ENCODE measurements around the gene GPX3.

GPX3 gene

DNA sequence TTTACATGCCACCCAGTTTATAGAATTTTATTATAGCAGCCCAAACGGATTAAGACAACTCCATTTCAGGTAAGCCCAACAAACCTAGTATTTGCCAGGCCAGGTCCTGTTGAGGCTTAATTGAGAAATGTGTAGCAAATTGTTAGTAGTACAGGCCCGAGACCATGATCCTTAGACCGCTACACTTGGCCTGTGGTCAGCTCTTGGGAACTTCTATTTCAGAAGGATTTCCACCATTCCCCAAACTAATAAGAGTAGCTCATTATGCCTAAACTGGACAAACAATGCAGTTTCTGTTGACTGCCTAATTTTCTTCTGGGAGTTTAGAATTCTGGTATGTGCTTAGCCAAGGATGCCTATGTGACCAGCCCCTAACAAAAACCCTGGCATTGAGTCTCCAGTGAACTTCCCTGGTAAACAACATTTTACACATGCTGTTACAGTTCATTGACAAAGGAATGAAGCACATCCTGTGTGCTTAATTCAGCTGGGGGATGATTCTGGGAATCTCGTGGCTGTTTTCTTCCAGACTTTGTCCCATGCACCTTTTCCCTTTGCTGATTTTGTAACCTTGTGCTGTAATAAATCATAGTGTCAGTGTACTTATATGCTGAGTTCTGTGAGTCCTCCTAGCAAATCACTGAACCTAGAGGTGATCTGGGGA, 5.6 kb upstream of the GPX3 start:
- Histone ChIP-seq H3K4me3 (replicated peaks; ENCODE audit: low read depth, low read length) (no peak overlapping the region), H3K27me3 (replicated peaks; ENCODE audit: control insufficient read depth, insufficient read depth, low read length) (no peaks in the 10 kb centered on the region), H3K36me3 (ENCODE audit: control insufficient read depth, insufficient read depth, low read length) (no peaks in the 10 kb centered on the region)
- no peak for DNase-seq (ENCODE audit: extremely low read depth, insufficient read length)
- TF ChIP-seq, protein P1, sequence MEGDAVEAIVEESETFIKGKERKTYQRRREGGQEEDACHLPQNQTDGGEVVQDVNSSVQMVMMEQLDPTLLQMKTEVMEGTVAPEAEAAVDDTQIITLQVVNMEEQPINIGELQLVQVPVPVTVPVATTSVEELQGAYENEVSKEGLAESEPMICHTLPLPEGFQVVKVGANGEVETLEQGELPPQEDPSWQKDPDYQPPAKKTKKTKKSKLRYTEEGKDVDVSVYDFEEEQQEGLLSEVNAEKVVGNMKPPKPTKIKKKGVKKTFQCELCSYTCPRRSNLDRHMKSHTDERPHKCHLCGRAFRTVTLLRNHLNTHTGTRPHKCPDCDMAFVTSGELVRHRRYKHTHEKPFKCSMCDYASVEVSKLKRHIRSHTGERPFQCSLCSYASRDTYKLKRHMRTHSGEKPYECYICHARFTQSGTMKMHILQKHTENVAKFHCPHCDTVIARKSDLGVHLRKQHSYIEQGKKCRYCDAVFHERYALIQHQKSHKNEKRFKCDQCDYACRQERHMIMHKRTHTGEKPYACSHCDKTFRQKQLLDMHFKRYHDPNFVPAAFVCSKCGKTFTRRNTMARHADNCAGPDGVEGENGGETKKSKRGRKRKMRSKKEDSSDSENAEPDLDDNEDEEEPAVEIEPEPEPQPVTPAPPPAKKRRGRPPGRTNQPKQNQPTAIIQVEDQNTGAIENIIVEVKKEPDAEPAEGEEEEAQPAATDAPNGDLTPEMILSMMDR (IDR thresholded peaks at IDR 0.05; ENCODE audit: insufficient read depth, low read length, poor library complexity, severe bottlenecking), result no peak

GRCh38 chr5:151015974-151016587, 4.3 kb upstream of the GPX3 start:
- no peaks in the 10 kb centered on the region for H3K36me3 ChIP-seq (ENCODE audit: control insufficient read depth, insufficient read depth, low read length)
- TF ChIP-seq, protein P1 (IDR thresholded peaks at IDR 0.05; ENCODE audit: insufficient read depth, low read length, poor library complexity, severe bottlenecking), result no peak
- H3K27me3 ChIP-seq (replicated peaks; ENCODE audit: control insufficient read depth, insufficient read depth, low read length), result no peaks in the 10 kb centered on the region
- no peak overlapping the region for H3K4me3 ChIP-seq (replicated peaks; ENCODE audit: low read depth, low read length)
- DNase-seq (ENCODE audit: extremely low read depth, insufficient read length), result no peak

GRCh38 chr5:151016700-151017099, 3.7 kb upstream of the GPX3 start:
- DNase-seq (ENCODE audit: extremely low read depth, insufficient read length), result no peak
- H3K36me3 ChIP-seq (ENCODE audit: control insufficient read depth, insufficient read depth, low read length), result no peaks in the 10 kb centered on the region
- TF ChIP-seq, protein P1 (IDR thresholded peaks at IDR 0.05; ENCODE audit: insufficient read depth, low read length, poor library complexity, severe bottlenecking), result no peak
- no peaks in the 10 kb centered on the region for H3K27me3 ChIP-seq (replicated peaks; ENCODE audit: control insufficient read depth, insufficient read depth, low read length)
- H3K4me3 ChIP-seq (replicated peaks; ENCODE audit: low read depth, low read length), result no peak overlapping the region

DNA sequence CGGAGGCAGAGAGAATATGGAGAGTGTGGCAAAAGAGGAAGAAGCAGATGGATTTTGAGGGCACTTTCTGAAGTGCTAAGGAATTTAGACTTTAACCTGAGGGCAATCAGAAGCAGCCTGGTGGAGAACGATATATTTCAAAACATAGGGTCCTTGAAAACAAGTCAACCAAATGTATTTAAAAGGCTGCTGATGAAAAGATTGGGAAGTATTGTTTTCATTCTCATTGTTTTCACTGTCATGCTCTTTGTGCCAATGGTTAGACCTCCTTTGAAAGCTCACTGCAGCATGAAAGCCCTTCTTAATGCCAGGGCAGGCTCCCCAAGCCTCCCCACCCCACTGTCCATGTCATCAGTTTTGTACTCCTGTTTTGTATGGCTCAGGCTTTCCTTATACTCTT, 2.5 kb upstream of the GPX3 start:
- Histone ChIP-seq H3K27me3 (replicated peaks; ENCODE audit: control insufficient read depth, insufficient read depth, low read length) (no peaks in the 10 kb centered on the region), H3K36me3 (ENCODE audit: control insufficient read depth, insufficient read depth, low read length) (no peaks in the 10 kb centered on the region; the same call in 1 of the 2 replicates), H3K4me3 (replicated peaks; ENCODE audit: low read depth, low read length) (no peak overlapping the region)
- DNase-seq (ENCODE audit: extremely low read depth, insufficient read length), result no peak
- TF ChIP-seq, protein P1 (IDR thresholded peaks at IDR 0.05; ENCODE audit: insufficient read depth, low read length, poor library complexity, severe bottlenecking), result no peak

- DNase-seq (ENCODE audit: extremely low read depth, insufficient read length), result no peak
- TF ChIP-seq, protein P1 (IDR thresholded peaks at IDR 0.05; ENCODE audit: insufficient read depth, low read length, poor library complexity, severe bottlenecking), result no peak
- no peaks in the 10 kb centered on the region; the same call in 1 of the 2 replicates for H3K36me3 ChIP-seq (ENCODE audit: control insufficient read depth, insufficient read depth, low read length)
- H3K27me3 ChIP-seq (replicated peaks; ENCODE audit: control insufficient read depth, insufficient read depth, low read length), result no peaks in the 10 kb centered on the region
- H3K4me3 ChIP-seq (replicated peaks; ENCODE audit: low read depth, low read length), result no peak overlapping the region
These were observed 1.5 kb upstream of the GPX3 start for GRCh38 chr5:151018846-151019245.

Measured in GM06990 (cell line).